ENCODE measurements around the gene CFLAR.
A peak's percentile ranks its signal among the peaks of the same experiment; 100 is the strongest.
"Not testable (repeated sequence)": the region's sequence is repeated elsewhere in the genome, so short reads cannot be mapped to it uniquely, and the experiment has no call there.

The CFLAR gene

GRCh38 chr2:201107624-201108023 lies 8.3 kb upstream of the CFLAR start:
- H3K9me3 ChIP-seq (ENCODE audit: control insufficient read depth in 1 of 2, low read length in 2 of 2): no peaks in the 10 kb centered on the region
- H3K27ac ChIP-seq (ENCODE audit: low read length): no peak overlapping the region
- no peaks in the 10 kb centered on the region for H3K27me3 ChIP-seq (ENCODE audit: low read depth, low read length)
- H3K4me3 ChIP-seq (ENCODE audit: low read depth in 1 of 2, low read length in 2 of 2): no peak overlapping the region
- no peaks in the 10 kb centered on the region for H3K36me3 ChIP-seq (ENCODE audit: control insufficient read depth in 1 of 2, insufficient read depth in 2 of 2, low read length in 2 of 2)
- H3K4me1 ChIP-seq (ENCODE audit: control insufficient read depth in 1 of 2, insufficient read depth in 2 of 2, low read length in 2 of 2): no peaks in the 10 kb centered on the region

- H3K4me3 ChIP-seq (ENCODE audit: low read depth in 1 of 2, low read length in 2 of 2): no peak overlapping the region
- no peaks in the 10 kb centered on the region for H3K4me1 ChIP-seq (ENCODE audit: control insufficient read depth in 1 of 2, insufficient read depth in 2 of 2, low read length in 2 of 2)
- no peaks in the 10 kb centered on the region for H3K9me3 ChIP-seq (ENCODE audit: control insufficient read depth in 1 of 2, low read length in 2 of 2)
- no peaks in the 10 kb centered on the region for H3K36me3 ChIP-seq (ENCODE audit: control insufficient read depth in 1 of 2, insufficient read depth in 2 of 2, low read length in 2 of 2)
- no peak overlapping the region for H3K27ac ChIP-seq (ENCODE audit: low read length)
- H3K27me3 ChIP-seq (ENCODE audit: low read depth, low read length): no peaks in the 10 kb centered on the region
Observed at GRCh38 chr2:201108341-201108740, 7.6 kb upstream of the CFLAR start.

GRCh38 chr2:201109186-201109585 lies 6.8 kb upstream of the CFLAR start:
- H3K27ac ChIP-seq (ENCODE audit: low read length): no peak overlapping the region
- no peaks in the 10 kb centered on the region for H3K36me3 ChIP-seq (ENCODE audit: control insufficient read depth in 1 of 2, insufficient read depth in 2 of 2, low read length in 2 of 2)
- H3K4me3 ChIP-seq (ENCODE audit: low read depth in 1 of 2, low read length in 2 of 2): no peak overlapping the region
- H3K9me3 ChIP-seq (ENCODE audit: control insufficient read depth in 1 of 2, low read length in 2 of 2): no peaks in the 10 kb centered on the region
- no peaks in the 10 kb centered on the region for H3K27me3 ChIP-seq (ENCODE audit: low read depth, low read length)
- H3K4me1 ChIP-seq (ENCODE audit: control insufficient read depth in 1 of 2, insufficient read depth in 2 of 2, low read length in 2 of 2): no peaks in the 10 kb centered on the region

- Histone ChIP-seq H3K27ac (ENCODE audit: low read length) (no peak overlapping the region), H3K4me3 (ENCODE audit: low read depth in 1 of 2, low read length in 2 of 2) (no peak overlapping the region), H3K27me3 (ENCODE audit: low read depth, low read length) (no peaks in the 10 kb centered on the region), H3K9me3 (ENCODE audit: control insufficient read depth in 1 of 2, low read length in 2 of 2) (no peaks in the 10 kb centered on the region), H3K36me3 (ENCODE audit: control insufficient read depth in 1 of 2, insufficient read depth in 2 of 2, low read length in 2 of 2) (no peaks in the 10 kb centered on the region), H3K4me1 (ENCODE audit: control insufficient read depth in 1 of 2, insufficient read depth in 2 of 2, low read length in 2 of 2) (no peaks in the 10 kb centered on the region)
Observed at GRCh38 chr2:201110615-201111014, 5.3 kb upstream of the CFLAR start.

- Histone ChIP-seq H3K9me3 (ENCODE audit: control insufficient read depth in 1 of 2, low read length in 2 of 2) (no peaks in the 10 kb centered on the region), H3K36me3 (ENCODE audit: control insufficient read depth in 1 of 2, insufficient read depth in 2 of 2, low read length in 2 of 2) (peaks cover 0 to under 1% of the 10 kb centered on the region in 2 donors), H3K4me3 (ENCODE audit: low read depth in 1 of 2, low read length in 2 of 2) (no peak overlapping the region), H3K27me3 (ENCODE audit: low read depth, low read length) (no peaks in the 10 kb centered on the region), H3K27ac (ENCODE audit: low read length) (no peak overlapping the region), H3K4me1 (ENCODE audit: control insufficient read depth in 1 of 2, insufficient read depth in 2 of 2, low read length in 2 of 2) (no peaks in the 10 kb centered on the region)
Observed at GRCh38 chr2:201111096-201111495, 4.9 kb upstream of the CFLAR start.

- Histone ChIP-seq H3K4me1 (ENCODE audit: control insufficient read depth in 1 of 2, insufficient read depth in 2 of 2, low read length in 2 of 2) (peaks cover 0 to under 1% of the 10 kb centered on the region in 2 donors), H3K27ac (ENCODE audit: low read length) (no peak overlapping the region), H3K9me3 (ENCODE audit: control insufficient read depth in 1 of 2, low read length in 2 of 2) (no peaks in the 10 kb centered on the region), H3K4me3 (ENCODE audit: low read depth in 1 of 2, low read length in 2 of 2) (no peak overlapping the region), H3K27me3 (ENCODE audit: low read depth, low read length) (no peaks in the 10 kb centered on the region), H3K36me3 (ENCODE audit: control insufficient read depth in 1 of 2, insufficient read depth in 2 of 2, low read length in 2 of 2) (peaks cover 0 to 8% of the 10 kb centered on the region in 2 donors)
Observed at GRCh38 chr2:201114350-201114749, 1.6 kb upstream of the CFLAR start.

- no peak overlapping the region for H3K4me3 ChIP-seq (ENCODE audit: low read depth in 1 of 2, low read length in 2 of 2)
- peaks cover 0 to 3% of the 10 kb centered on the region in 2 donors for H3K4me1 ChIP-seq (ENCODE audit: control insufficient read depth in 1 of 2, insufficient read depth in 2 of 2, low read length in 2 of 2)
- H3K27ac ChIP-seq (ENCODE audit: low read length): peak overlapping the region; percentile 7
- peaks cover 0 to 8% of the 10 kb centered on the region in 2 donors for H3K36me3 ChIP-seq (ENCODE audit: control insufficient read depth in 1 of 2, insufficient read depth in 2 of 2, low read length in 2 of 2)
- H3K9me3 ChIP-seq (ENCODE audit: control insufficient read depth in 1 of 2, low read length in 2 of 2): no peaks in the 10 kb centered on the region
- no peaks in the 10 kb centered on the region for H3K27me3 ChIP-seq (ENCODE audit: low read depth, low read length)
Observed at GRCh38 chr2:201114846-201115245, 1.1 kb upstream of the CFLAR start.

- H3K27ac ChIP-seq (ENCODE audit: low read length): peak overlapping the region; percentile 98
- peaks cover 0 to 8% of the 10 kb centered on the region in 2 donors for H3K36me3 ChIP-seq (ENCODE audit: control insufficient read depth in 1 of 2, insufficient read depth in 2 of 2, low read length in 2 of 2)
- H3K4me1 ChIP-seq (ENCODE audit: control insufficient read depth in 1 of 2, insufficient read depth in 2 of 2, low read length in 2 of 2): peaks cover 3 to 15% of the 10 kb centered on the region in 2 donors
- H3K27me3 ChIP-seq (ENCODE audit: low read depth, low read length): no peaks in the 10 kb centered on the region
- peak overlapping the region; percentile 87 to 96 for H3K4me3 ChIP-seq (ENCODE audit: low read depth in 1 of 2, low read length in 2 of 2)
- H3K9me3 ChIP-seq (ENCODE audit: control insufficient read depth in 1 of 2, low read length in 2 of 2): no peaks in the 10 kb centered on the region
Observed at GRCh38 chr2:201116959-201117734, 1.2 kb downstream of the CFLAR start.

GRCh38 chr2:201117735-201118094 lies 1.8 kb downstream of the CFLAR start:
- not testable (repeated sequence) for H3K9me3 ChIP-seq (ENCODE audit: control insufficient read depth in 1 of 2, low read length in 2 of 2); H3K36me3 ChIP-seq (ENCODE audit: control insufficient read depth in 1 of 2, insufficient read depth in 2 of 2, low read length in 2 of 2); H3K27me3 ChIP-seq (ENCODE audit: low read depth, low read length)
- peaks cover 8 to 15% of the 10 kb centered on the region in 2 donors for H3K4me1 ChIP-seq (ENCODE audit: control insufficient read depth in 1 of 2, insufficient read depth in 2 of 2, low read length in 2 of 2)
- H3K4me3 ChIP-seq (ENCODE audit: low read depth in 1 of 2, low read length in 2 of 2): peak overlapping the region; percentile 87 to 96
- peak overlapping the region; percentile 98 for H3K27ac ChIP-seq (ENCODE audit: low read length)

GRCh38 chr2:201118121-201118960 lies 2.4 kb downstream of the CFLAR start:
- Histone ChIP-seq H3K27me3 (ENCODE audit: low read depth, low read length) (no peaks in the 10 kb centered on the region), H3K9me3 (ENCODE audit: control insufficient read depth in 1 of 2, low read length in 2 of 2) (no peaks in the 10 kb centered on the region), H3K36me3 (ENCODE audit: control insufficient read depth in 1 of 2, insufficient read depth in 2 of 2, low read length in 2 of 2) (peaks cover 0 to 8% of the 10 kb centered on the region in 2 donors), H3K4me3 (ENCODE audit: low read depth in 1 of 2, low read length in 2 of 2) (peak overlapping the region; percentile 87 to 96), H3K27ac (ENCODE audit: low read length) (peak overlapping the region; percentile 98), H3K4me1 (ENCODE audit: control insufficient read depth in 1 of 2, insufficient read depth in 2 of 2, low read length in 2 of 2) (peaks cover 13 to 22% of the 10 kb centered on the region in 2 donors)

GRCh38 chr2:201118961-201119854 lies 3.2 kb downstream of the CFLAR start:
- Histone ChIP-seq H3K36me3 (ENCODE audit: control insufficient read depth in 1 of 2, insufficient read depth in 2 of 2, low read length in 2 of 2) (peaks cover 0 to 8% of the 10 kb centered on the region in 2 donors), H3K9me3 (ENCODE audit: control insufficient read depth in 1 of 2, low read length in 2 of 2) (no peaks in the 10 kb centered on the region), H3K4me1 (ENCODE audit: control insufficient read depth in 1 of 2, insufficient read depth in 2 of 2, low read length in 2 of 2) (peaks cover 21 to 30% of the 10 kb centered on the region in 2 donors), H3K4me3 (ENCODE audit: low read depth in 1 of 2, low read length in 2 of 2) (peak overlapping the region; percentile 87 to 96), H3K27ac (ENCODE audit: low read length) (peak overlapping the region; percentile 98), H3K27me3 (ENCODE audit: low read depth, low read length) (no peaks in the 10 kb centered on the region)
